Endothelial cell of umbilical vein (primary cell): ENCODE data around the gene HTATSF1.

ENCODE experiments used
- CTCF ChIP-seq, 2 donors: IDR thresholded peaks; 1 replicate in 1 of 2; 2 replicates in 1 of 2; pipeline ENCODE4 v1.5.1; 2011; ENCODE audit warnings: low read length in 2 of 2, mild to moderate bottlenecking in 2 of 2, moderate library complexity in 2 of 2, control low read depth in 1 of 2, inconsistent platforms in 1 of 2, low read depth in 1 of 2; ENCODE audit not compliant: insufficient read depth in 1 of 2; ENCODE audit errors: extremely low read depth in 1 of 2
- MAX ChIP-seq: IDR thresholded peaks from 2 replicates; pipeline ENCODE4 v1.6.1; 2011; ENCODE audit not compliant: insufficient read depth, insufficient read length
- POLR2A ChIP-seq: IDR thresholded peaks from 2 replicates; pipeline ENCODE4 v1.6.1; 2012; ENCODE audit warnings: low read depth, mild to moderate bottlenecking, control low read depth, low read length
- POLR2AphosphoS5 ChIP-seq: IDR thresholded peaks from 2 replicates; pipeline ENCODE4 v1.6.1; 2012; ENCODE audit warnings: low read depth, mild to moderate bottlenecking, control low read depth, low read length, moderate library complexity; ENCODE audit not compliant: insufficient read depth

- TF ChIP-seq CTCF (IDR thresholded peaks at IDR 0.05; ENCODE audit: extremely low read depth in 1 of 2, insufficient read depth in 1 of 2, low read depth in 1 of 2, low read length in 2 of 2): no peak
- TF ChIP-seq POLR2AphosphoS5: no peak
- no peak for TF ChIP-seq POLR2A
- TF ChIP-seq MAX: no peak
Measured at GRCh38 chrX:136473663-136474062, 23.7 kb upstream of the HTATSF1 start.
